Fibroblast of mammary gland (primary cell): Measurements from ENCODE around the gene NDUFAF8.

Experiments
- DNase-seq: peaks from one replicate; pipeline ENCODE4 v3.0.0-alpha.2; 2010; ENCODE audit warnings: low read depth
- H3K4me3 ChIP-seq: 2 replicates; pipeline ENCODE4 v1.5.1; 2011; ENCODE audit warnings: low read depth, mild to moderate bottlenecking, low read length, moderate library complexity; ENCODE audit not compliant: control insufficient read depth
- CTCF ChIP-seq: conservative IDR thresholded peaks from 2 replicates; pipeline ENCODE4 v1.5.1; 2011; ENCODE audit warnings: low read depth, low read length, inconsistent platforms; ENCODE audit not compliant: control insufficient read depth, insufficient read depth

The NDUFAF8 gene

GRCh38 chr17:81193051-81193410 is 46.1 kb upstream of the NDUFAF8 start:
- no peak for DNase-seq
- no peak overlapping the region for H3K4me3 ChIP-seq
- TF ChIP-seq CTCF = no peak

GRCh38 chr17:81193470-81194224 is 45.5 kb upstream of the NDUFAF8 start:
- DNase-seq = peak; percentile 28
- no peak for TF ChIP-seq CTCF
- H3K4me3 ChIP-seq = no peak overlapping the region

GRCh38 chr17:81194225-81194760 is 44.8 kb upstream of the NDUFAF8 start:
- TF ChIP-seq CTCF = no peak
- no peak overlapping the region for H3K4me3 ChIP-seq
- DNase-seq = no peak

- DNase-seq = no peak
- no peak for TF ChIP-seq CTCF
- no peak overlapping the region for H3K4me3 ChIP-seq
Measured at GRCh38 chr17:81194941-81195901, 43.9 kb upstream of the NDUFAF8 start.

GRCh38 chr17:81195941-81196495 is 43.1 kb upstream of the NDUFAF8 start:
- no peak overlapping the region for H3K4me3 ChIP-seq
- TF ChIP-seq CTCF = no peak
- DNase-seq = no peak
